HG02885 (cell line): ENCODE measurements around the gene RPL22.
A peak's percentile ranks its signal among the peaks of the same experiment; 100 is the strongest.

Experiments used
- ATAC-seq: cut with Tn5 transposase; IDR thresholded peaks from one replicate; pipeline ENCODE4 v1.9.1; 2021; ENCODE audit warnings: mild to moderate bottlenecking; ENCODE audit not compliant: unreplicated experiment, poor library complexity

The RPL22 gene

DNA sequence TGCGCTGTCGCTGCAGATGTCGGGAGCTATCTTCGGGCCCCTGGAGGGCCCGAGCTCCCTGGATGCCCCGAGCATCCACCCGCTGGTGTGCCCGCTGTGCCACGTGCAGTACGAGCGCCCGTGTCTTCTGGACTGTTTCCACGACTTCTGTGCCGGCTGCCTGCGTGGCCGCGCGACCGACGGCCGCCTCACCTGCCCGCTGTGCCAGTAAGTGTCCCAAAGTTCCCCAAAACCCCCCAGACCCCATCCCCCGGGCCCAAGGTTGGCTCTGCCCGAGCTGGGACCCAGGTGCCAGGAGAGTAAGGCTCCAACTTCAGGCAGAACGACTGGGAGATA, 7.1 kb upstream of the RPL22 start:
- ATAC-seq = no peak

DNA sequence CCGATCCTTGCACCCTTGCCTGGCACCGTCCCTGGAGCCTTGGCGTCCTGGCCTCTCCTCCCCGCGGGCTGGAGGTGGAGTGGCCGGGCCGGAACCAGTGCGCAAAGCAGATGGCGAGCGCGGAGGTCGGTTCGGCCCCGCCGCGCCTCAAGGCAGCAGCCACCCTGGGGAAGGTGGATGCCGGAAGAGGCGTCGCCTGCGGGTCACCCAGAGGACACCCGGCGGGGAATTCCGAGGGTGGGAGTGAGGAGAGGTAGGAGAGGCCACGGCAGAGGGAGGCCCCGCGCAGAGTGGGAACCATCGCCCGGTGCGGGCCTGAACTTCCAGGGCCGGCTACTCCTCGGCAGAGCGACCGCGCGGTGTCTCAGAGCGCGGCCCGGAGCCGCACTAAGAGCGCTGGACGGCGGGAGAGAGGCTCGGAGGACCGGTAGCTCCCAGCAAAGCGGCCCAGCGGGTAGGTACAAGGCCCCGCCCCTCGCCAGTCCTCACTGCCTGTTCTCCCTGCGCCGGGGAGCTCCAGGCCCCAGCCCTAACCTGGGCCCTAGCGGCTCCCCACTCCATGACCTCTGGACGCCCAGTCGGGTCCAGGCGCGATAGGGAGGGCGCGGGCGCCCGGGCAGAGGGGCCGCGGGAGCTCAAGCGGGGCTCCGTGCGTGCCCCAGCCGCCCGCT, 6.6 kb upstream of the RPL22 start, which contains the start of gene RNF207:
Gene RNF207, plus strand, starts transcription at position 271 of the 671 bp plus-strand sequence. CDS start 417 bp downstream, outside the sequence.
- ATAC-seq = peak; percentile 64

DNA sequence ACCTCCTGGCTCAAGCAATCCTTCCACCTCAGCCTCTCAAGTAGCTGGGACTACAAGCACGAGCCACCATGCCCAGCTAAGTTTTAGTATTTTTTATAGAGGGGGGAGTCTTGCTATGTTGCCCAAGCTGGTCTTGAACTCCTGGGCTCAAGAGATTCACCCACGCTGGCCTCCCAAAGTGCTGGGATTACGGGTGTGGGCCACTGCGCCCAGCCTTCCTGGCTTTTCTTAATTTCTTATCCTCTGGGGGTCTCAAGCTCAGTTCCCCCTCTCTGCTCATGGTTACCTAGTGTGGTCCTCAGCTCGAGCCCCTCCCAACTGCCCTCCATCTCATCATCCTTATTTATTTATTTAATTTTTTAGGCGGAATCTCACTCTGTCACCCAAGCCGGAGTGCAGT, 2.9 kb upstream of the RPL22 start:
- ATAC-seq = no peak

DNA sequence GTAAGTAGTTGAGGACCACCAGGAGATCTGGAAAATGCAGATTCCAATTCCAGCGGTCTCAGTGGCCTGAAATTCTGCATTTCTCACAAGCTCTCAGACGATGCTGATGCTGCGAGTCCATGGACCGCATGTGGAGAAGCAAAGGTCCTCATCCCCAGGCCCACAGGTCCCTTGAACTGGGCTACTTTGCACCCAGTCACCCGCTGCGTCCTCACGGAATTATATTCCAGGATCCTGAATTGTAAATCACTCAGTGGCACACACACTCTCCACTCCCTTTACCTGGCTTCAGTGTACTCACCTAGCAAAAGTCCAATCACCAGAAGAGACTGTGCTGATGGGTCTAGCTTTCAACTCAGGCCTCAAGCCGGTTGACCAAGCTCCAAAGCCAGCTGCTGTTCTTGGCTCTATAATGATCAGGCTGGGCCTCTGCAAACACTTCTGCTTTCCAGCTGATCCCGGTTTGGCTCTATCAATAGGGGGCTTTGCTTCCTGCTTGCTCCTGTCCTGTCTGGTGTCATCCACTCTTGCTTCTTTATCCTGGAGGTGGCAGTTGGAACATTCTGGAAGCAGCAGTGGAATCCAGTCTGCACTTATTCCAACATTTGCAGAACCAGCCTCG, 904 bp upstream of the RPL22 start:
- no peak for ATAC-seq

DNA sequence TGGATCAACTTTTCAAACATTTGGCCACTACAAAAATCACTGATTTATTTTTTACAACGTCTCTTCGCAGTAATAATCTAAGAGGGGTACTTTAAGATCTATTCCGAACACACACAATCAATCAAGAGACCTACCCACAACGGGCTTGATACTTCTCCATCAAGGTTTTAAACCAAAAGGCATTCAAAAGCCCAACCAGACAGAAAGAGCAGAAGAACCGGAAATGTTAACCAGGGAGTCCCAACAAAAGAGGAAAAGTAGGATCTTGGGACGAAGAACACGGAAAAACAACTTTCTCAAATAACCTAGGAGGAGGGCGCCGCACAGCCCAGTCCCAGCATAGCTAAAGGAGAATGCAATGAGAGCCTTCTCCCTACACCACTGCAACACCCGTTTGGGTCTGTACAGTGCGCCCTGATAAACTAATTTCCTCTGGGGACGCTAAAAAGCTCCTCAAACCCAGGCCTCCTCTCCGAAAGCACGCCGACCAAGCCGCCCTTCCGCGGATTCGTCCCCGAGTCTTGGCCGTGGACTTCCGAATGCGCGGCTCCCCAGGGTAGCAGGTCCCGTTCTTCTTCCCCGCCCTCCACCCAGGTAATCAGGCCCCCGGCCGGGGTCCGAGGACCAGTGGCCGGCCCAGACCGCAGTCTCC, 623 bp downstream of the RPL22 start:
- peak; percentile 26 for ATAC-seq

DNA sequence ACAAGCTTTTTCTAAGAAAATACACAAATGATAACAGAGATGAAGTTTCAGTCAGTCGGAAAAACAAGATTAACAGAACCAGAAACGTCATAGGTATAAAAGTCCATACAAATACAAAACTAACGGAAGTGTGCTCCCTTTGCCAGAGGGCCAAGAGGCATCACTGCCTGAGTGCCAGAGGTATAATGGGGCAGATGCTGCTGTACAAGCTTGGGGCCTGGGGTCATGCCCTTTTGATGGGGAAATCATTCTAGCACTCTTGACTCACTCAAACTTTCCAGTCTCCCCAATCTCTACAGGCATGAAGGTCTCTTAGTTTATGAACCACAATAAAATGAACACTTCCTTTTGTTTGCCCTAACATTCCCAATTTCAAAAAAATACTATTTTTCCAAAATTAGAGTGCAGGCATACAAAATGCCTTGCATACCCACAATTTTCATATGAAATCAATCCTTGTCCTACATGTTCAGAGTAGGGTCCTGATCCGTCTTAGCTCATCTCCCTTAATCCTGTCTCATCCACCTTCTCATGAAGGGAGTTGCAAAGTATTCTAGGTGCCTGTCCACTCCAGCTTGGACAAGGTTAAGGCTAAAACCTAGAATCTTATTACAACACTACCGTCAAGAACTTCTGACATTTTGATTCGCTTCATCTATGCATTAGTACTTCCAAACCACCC, 1.5 kb downstream of the RPL22 start:
- ATAC-seq = no peak

DNA sequence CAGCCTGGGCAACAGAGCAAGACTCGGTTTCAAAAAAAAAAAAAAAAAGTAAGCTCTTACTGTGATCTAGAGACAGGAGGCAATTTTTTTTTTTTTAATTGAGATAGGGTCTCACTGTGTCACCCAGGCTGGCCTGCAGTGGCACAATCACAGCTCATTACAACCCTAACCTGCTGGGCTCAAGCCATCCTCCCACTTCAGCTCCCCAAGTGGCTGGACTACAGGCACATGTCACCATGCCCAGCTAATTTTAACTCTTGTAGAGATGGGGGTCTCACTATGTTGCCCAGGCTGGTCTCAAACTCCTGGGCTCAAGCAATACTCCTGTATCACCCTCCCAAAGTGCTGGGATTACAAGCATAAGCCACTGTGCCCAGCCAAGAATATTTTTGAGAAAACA, 7.4 kb downstream of the RPL22 start:
- ATAC-seq = no peak

DNA sequence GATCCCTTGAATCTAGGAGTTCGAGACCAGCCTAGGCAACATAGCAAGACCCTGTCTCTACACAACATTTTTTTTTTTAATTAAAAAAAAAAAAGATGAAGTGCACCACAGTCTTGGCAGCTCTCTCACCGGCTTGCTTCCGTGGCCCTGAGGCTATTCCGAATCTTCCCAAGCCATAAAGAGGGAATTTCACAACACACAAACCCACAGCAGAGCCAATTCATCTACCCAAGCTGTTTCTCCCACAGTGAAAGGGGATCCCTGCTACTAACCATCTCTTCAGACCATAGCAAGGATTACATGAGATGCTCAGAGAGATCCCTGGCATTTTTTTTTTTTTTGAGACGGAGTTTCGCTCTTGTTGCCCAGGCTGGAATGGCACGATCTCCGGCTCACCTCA, 10.9 kb downstream of the RPL22 start:
- ATAC-seq = no peak

DNA sequence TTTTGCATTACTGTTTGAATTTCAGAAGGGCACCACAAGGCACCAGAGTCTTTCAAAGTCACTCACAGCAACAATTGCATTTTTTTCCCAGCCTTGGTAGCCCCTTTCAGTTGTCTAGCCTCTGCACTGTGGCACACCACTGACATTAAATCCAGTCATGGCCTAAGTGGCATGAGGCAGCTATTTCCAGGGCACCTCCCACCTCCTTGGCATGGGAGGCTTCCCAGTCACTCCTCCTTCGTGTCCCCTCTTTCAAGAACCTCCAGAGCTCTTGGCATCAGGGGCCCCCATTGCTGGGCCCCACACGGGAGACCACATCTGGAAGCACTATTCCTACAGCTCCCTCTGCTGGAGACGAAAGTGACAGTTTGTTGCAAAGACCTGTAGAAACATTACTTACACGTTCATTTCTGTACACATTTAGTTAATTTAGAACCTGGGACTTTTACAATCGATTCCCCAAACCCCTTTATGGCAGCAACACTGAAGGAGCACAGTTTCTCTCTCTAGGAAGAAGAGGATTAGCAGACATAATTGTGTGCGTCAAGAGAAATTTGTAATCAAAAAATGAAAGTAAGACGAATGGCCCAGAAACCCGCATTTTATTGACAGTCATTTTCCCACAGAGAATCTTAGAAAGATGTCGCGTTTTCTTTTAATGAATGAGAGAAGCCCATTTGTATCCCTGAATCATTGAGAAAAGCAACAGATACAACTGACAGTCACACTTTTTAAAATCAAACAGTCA, 13.6 kb downstream of the RPL22 start:
- ATAC-seq = no peak

DNA sequence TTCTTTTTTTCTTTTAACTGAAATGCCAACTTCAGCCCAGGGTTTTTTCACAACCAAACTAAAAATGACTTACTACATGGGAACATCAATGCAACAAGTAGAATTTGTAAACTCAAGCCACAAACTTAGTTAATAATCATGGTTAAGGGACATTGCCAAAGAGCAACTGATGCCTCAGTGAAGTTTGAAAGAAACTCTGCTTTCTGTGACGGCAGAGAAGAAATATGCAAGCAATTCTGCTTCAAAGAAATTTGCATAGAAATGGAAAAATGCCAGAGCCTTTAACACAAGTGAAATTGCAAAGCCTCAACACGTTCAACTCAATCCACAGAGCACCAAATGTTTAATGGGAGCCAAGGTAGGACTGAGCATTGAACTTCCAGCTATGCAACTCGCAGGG, 14.2 kb downstream of the RPL22 start:
- no peak for ATAC-seq

DNA sequence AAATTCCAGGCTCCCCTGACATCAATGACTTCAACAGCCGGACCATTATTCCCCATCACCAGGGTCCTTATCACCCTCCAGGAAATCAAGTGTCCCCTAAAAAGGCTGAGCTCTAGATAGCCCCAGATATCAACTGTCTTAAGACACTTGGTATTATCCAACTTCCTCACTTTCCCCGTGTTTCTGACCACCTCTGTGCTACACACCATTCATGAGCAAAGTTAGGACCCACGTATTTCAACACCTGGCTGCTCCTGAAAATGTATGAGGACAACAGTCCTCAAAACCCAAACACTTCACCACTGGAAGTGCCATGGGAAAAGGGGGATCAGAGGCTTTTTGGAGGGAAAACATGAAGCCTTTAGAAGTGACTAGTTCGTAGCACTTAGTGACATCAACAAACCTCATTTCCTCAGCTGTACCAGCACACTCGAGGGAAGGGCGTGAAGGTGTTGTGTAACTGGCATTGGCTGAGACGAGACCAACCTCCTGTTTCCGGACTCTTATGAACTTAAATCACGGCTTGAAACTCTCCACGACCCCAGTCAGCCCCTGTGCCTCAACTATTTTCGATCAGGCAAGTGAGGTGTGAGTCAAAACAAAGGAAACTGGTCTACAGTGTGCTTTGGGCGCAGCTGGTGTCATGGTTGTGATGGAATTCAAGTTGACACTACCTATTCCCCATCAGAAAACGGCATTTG, 15.2 kb downstream of the RPL22 start:
- no peak for ATAC-seq

DNA sequence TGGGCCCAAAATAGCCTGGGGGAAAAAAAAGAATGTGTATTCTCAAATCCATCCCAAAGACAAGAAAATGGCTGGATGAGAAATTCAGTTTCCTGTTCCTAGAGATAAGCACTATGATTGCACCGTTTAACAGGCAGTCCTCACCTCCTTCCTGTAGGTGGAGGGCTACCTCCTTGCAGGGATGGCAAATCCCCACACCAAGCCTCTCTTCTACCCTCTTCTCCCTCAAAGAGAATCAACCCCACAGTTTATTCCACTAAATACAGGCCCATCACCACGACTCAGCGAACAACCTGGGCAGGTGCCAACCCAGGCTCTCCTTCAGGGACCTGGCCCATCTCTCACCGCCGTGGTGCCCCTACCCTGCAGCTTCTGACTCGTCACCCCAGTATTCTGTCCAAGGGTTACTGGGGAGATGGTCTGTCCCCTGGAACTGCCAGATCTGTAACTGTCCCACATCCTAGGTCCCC, 15.8 kb downstream of the RPL22 start:
- no peak for ATAC-seq

DNA sequence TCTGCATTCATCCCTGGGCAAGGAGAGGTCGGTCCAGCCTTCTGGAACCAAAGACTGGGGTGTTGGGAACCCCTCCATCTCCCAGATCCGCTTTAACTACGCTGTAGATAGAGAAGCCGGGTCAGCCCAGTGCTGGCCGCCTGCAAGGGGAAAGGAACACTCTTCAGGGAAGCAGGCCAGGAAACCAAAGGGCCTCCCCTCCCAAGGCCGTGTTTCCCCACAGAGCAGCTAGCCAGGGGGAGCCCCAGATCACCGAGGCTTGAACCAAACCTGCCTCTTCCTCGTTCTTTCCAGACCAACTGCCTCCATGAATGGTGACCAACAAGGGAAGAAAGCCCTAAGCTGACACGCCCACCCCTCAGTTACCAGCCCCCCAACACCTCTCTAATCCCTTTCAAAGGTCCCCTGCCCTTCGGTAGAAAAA, 18.0 kb downstream of the RPL22 start:
- no peak for ATAC-seq

DNA sequence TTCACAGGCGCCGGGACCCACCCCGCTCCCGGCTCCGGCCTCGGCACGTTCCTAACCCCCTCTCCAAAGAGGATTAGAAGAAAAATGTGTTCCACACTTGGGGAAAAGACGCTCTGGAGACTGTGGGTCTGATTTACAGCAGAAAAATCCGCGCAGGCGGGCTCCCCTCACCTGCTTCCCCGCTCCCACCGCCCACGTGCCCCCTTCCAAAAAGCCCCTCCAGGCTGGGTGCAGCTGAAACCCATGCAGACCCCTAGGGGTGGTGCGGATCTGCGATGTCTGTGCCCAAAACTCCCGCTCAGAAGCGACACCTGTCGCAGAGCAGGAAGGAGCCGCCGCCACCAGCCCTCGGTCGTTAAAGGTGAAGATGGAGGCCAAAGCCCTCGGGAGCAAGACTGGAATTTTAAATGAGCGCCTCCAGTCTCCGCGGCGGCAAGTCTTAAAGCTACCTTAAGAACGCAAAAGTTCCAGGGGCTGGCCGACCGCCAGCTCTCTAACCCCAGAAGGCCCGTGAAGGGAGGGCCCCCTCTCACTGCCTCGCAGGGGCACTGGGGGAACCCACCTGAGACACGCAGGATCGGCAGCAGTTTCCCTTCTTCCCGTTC, 18.6 kb downstream of the RPL22 start:
- ATAC-seq = no peak

DNA sequence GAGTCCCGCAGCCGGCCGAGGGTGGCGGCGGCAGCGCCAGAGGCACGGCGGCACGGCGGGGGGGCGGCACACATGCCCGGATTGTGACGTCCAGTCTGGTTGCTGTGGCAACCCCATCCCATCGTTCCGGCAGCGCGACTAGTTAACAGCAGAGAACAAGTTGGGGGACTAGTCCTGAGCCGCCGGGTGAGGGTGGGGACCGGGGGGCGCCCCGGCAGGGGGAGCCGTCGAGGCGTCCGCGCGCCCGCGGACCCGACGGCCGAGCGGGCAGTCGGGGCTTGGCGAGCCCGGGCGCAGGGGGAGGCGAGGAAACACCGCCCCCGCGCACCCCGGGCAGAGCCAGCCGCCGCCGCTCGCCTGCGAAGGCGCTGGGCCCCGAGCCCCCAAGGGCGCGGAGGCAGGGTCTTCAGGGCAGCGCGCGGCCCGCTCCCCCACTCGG, 19.1 kb downstream of the RPL22 start, which contains the start of gene CHD5:
Gene CHD5, minus strand, starts transcription at position 54 of the 439 bp plus-strand sequence. CDS start 298 bp downstream, outside the sequence.
- ATAC-seq = no peak

DNA sequence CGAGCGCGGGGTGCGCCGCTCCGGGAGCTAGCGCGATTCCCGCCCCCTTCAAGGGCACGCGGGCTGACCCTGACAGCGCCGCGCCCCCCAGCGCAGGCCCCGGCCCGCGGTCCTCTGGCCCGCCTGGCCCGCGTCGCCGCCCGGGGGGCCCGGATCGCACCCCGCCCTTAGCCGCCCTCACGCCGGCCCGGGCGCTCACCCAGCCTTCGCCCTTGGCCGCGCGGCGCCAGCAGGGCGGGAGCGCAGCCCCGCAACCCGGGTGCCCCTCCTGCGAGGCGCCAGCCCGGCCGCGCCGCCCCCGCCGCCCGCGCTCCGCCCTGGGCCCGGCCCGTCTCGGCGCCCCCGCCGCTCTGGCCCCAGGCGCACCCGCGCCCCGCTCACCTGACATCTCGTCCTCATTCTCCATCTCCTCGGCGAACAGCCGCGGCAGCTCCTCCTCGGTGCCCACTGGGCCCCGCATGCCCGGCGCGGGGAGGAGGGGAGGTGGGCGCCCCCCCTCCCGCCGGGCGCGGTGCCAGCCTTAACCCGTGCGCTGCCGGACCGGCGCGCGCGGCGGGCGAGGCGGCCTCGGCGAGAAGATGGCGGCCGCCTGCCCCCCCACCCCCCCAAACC, 19.7 kb downstream of the RPL22 start:
- ATAC-seq = no peak

DNA sequence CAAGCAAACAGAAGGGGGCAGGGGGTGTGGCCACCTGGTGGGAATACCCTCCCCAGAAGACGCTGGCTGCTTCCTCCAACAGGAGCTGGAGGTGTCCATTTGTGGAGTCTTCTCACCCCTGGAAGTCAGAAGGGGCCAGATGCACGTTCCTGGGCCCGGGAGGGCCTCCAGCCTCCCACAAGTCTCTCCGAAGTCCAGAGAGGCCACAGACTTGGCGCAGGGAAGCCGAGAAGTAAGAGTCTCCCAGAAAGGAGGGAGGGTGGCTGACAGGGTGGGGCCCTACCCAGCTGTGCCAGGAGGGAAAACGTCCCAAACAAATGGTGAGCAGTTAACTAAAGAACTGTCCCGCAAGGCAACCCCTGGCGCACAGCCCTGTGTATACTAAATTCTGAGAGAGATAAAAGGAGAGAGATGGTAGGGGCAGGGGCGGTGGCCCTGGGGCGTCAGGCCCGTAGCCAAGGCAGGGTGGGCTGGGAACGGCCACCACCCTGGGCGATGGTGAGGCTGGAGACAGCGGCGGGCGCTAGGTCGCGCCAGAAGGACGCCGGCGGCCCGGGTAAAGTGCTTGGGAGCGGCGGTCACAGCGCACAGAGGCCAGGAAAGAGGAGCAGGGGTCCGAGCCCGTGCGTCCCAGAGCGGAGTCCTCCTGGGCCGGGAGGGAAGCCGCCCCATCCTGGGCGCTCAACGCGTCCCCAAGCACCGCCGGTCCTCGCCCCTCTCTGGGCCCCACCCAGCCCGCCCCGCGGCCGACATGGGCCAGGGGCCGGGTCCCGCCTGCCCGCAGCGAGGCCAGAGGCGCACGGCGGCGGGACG, 20.4 kb downstream of the RPL22 start:
- ATAC-seq = no peak
